Left hindlimb (tissue), 1 donor: ENCODE measurements around the gene MYCBPAP.

Source experiments
- DNase-seq: peaks from one replicate; pipeline ENCODE4 v3.0.0-alpha.2; 2018

The MYCBPAP gene

DNA sequence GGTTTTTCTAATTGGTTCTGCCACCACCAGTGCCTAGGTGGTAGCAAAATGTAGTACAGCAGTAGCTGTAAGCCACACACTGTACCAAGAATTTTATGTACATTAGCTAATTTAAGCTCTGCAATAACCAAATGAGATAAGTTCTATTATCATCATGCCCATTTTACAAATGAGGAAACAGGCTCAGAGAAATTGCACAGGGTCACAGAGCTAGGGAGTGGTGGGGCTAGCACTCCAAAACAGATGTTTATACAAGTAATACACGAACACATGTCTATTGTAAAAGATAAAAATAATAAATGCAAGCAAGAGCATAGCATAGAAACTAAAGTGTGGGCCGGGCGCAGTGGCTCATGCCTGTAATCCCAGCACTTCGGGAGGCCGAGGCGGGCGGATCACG, 16.0 kb upstream of the MYCBPAP start:
- DNase-seq: no peak

DNA sequence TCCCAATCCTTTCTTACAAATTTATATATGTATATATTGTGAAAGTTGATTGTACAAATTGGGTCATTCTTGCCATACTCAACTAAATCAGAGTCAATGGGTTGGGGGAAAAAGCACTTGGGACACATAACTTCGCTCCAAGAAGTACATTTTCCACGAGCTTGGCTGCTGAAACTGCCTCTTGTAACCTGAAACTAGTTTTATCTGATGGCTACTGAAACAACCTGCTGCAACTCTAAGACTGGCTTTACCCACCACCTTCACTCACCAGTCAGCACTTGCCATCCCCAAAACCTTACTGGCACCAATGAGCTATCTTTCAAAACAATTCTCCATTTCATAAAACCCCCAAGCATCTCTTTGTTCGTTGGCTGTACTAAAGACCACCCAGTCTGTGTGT, 14.5 kb upstream of the MYCBPAP start:
- no peak for DNase-seq

- DNase-seq: no peak
Measured at GRCh38 chr17:50495217-50495823, 12.9 kb upstream of the MYCBPAP start.

GRCh38 chr17:50495918-50496317, 12.3 kb upstream of the MYCBPAP start:
- DNase-seq: no peak

DNA sequence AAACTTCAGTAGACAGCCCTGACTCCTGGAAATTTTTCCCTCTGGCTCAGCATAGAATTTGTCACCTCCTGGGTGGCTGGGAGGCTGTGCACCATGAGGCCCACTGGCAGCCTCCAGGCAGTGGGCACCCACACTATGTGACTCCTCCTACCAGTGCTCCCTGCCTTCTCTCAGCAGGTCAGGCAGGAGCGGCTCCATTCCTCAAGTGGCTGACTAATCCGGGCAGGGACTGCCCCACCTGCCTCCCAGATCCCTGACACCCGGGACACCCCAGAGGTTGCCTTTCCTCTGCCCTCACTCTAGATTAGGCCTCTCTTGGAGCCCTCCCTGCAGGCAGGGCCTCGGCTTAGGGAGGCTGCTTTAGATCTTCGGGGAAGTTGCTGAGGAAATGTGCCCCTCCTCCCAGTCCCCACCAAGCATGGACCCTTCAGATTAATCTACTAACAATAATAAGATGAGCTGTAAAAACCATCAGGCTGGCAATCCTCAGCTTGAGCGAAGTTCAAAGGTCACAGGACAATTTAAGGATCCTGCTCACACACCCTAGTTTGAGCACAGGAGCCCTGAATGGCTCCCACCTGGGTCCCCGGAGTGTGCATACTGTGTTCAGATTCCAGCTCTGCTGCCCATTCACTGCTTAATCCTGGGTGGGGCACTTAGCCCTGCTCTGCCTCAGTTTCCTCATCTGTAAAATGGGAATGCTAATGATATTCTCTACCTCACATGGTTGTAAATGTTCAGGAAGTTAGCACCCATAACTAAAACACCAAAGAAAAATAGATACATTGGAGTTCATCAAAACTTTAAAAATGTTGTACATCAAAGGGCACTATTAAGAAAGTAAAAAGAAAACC, 10.0 kb upstream of the MYCBPAP start:
- DNase-seq: no peak

DNA sequence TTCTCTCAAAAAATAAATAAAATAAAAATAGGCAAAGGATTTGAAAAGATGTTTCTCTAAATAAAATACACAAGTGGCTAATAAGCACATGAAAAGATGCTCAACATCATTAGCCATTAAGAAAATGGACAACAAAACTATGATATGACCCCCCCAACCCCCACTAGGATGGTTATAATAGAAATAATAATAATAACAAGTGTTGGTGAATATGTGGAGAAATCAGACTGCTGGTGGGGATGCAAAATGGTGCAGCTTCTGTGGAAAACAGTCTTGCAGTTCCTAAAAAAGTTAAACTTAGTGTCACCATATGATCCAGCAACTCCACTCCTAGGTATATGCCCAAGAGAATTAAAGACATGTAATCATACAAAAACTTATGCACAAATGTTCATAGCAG, 9.0 kb upstream of the MYCBPAP start:
- DNase-seq: no peak

GRCh38 chr17:50499721-50500120, 8.5 kb upstream of the MYCBPAP start:
- DNase-seq: no peak

DNA sequence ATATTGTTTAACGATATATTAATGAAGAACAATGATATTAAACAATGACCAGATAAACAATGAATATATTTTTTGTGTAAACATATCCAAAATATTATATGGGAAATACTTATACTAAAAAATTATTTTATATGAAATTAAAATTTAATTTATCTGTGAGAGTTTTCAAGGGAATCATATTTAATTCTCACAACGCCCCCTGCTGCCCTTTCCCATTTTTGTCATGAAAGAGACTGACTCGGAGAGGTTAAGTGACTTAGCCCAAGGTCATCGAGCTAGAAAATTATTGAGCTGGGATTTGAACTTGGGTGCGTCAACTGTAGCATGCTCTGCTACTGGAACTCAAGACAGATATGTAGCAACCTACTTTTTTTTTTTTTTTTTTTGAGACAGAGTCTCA, 7.2 kb upstream of the MYCBPAP start:
- DNase-seq: no peak

GRCh38 chr17:50502301-50502990, 5.8 kb upstream of the MYCBPAP start:
- no peak for DNase-seq

DNA sequence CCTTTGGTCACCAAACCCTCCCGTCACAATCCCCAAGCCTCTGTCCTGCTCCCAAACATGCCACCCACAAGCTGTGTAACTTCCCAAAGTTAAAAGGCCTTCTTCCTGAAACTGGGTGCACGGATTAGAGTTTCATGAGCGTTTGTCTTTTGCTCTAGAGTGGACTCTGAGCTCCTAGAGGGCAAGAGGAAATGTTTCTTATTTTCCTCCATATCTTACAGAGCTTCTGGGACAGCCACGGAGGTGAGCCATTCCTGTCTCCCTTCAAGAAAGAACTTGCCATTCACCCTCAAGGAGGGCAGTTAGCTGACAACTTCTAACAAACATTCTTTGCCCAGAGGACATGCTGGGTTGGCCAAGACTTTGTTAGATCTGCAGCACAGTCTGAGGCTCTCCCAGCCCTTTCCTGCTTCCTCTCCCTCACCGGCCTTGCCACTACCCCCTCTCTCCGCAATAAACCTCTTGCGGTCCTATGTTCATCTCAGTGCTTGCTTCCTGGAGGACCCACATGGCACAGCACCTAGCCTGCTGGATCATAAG, 2.6 kb upstream of the MYCBPAP start:
- no peak for DNase-seq

GRCh38 chr17:50506298-50506697, 1.9 kb upstream of the MYCBPAP start:
- no peak for DNase-seq

DNA sequence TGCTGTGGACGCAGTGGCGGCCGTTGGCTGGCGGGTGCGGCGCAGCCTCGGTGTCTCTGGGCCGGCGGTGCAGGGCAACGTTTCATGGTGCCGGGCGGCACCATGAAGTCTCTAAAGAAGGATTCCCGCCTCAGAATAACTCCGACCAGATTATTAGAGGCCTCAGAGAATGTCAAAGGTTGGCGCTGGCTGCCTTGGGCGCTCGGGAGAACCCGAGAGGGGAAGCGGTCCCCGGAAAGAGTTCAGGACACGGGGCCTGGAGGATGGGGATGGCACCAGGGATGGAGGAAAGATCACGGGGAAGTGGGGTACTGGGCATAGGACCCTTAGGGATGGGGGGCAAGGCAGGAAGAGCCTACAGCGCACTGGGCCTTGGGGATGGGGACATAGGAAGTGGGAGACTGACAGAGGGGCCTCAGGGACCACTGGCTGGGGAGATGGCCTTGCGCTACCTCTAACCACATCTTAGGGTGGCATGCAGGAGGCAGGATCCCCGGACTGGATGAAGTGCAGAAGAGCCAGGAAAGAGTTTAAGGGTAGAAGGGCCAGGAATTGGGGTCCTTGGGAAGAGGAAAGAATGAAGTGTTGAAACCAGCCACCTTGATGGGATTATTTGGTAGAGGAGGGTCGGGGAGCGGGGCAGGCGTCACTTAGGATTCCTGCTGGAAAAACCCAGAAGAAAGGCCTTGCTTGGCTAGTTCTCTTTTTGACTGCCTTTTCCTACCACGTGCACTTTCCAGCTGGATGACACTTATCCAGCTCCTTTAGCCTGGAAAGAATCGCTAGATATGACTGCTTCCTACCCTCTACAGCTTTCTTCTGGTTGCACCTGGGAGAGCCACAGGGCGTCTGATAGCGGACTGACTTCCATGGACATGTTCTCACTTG, 578 bp downstream of the MYCBPAP start:
- no peak for DNase-seq

GRCh38 chr17:50511058-50511457, 2.8 kb downstream of the MYCBPAP start:
- no peak for DNase-seq

GRCh38 chr17:50513495-50513894, 5.3 kb downstream of the MYCBPAP start:
- no peak for DNase-seq

DNA sequence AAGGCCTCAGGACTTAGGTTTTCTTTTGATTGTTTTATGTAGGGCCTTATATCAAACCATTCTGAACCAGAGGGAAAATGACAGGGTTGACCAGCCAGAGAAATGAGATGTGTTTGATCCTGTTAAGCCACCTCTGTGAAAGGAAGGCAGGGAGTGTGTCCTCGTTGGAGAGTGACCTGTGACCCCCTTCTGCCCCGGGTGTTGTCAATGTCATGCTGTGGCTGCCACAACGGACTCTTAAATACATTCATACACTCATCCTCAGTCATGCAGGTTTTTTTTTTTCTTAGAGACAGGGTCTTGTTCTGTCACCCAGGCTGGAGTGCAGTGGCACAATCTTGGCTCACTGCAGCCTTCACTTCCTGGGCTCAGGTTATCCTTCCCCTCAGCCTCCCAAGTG, 6.1 kb downstream of the MYCBPAP start:
- no peak for DNase-seq

- DNase-seq: no peak
Measured at GRCh38 chr17:50514936-50515702, 6.9 kb downstream of the MYCBPAP start.

DNA sequence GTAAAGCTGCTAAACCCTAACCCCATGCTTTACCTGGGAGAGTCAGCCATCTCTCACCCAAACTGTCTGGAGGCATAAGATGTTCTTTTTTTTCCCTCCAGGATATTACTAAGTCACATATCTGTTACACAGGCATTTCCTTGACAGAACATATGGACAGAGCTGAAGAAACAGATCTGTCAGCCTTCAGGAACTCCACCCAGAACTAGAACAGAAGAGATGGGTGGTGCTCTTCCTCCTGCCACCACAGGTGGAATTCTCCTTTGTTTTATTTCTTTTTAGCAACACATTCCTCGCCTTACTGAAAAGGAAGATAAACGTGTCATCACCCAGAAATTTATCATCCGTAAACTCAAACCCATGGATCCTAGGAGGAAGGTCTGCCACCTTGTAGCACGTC, 8.8 kb downstream of the MYCBPAP start:
- DNase-seq: no peak

GRCh38 chr17:50517504-50518383, 9.5 kb downstream of the MYCBPAP start:
- DNase-seq: no peak

DNA sequence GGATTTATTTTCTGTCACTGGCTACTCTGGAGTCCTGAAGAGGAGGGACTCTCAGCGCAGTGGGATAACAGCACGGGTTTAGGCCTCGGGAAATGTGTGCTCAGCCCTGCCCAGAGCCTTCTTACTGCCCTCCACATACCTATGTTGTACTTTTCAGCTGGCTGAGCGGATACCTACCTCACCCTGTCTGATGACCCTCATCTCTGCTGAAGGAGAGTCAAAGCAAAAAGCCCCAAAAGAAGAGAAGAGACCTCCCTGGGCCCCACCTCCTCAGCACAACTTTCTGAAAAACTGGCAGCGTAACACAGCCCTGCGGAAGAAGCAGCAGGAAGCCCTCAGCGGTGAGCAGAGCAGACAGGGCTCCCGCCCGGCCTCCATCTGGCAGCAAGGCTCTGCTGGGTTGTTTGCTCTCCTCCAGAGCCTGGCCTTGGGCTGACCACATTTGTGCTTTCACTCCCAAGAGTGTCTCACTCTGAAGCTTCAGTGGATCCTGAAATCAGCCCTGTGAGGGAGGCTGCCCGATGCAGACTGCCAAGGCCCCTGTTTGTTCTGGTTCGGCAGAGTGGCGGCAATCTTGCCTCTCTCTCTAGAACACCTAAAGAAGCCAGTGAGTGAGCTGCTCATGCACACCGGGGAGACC, 10.3 kb downstream of the MYCBPAP start:
- no peak for DNase-seq

GRCh38 chr17:50519141-50519834, 11.0 kb downstream of the MYCBPAP start:
- no peak for DNase-seq
